ENCODE measurements around the gene LRRC26.

The LRRC26 gene

GRCh38 chr9:137166380-137167229 lies 3.2 kb downstream of the LRRC26 start:
- DNase-seq, result no peak

- no peak for DNase-seq
These were observed 4.5 kb downstream of the LRRC26 start for GRCh38 chr9:137165250-137165836.

- no peak for DNase-seq
These were observed 5.2 kb downstream of the LRRC26 start for GRCh38 chr9:137164370-137165249.

- no peak for DNase-seq
These were observed 6.0 kb downstream of the LRRC26 start for GRCh38 chr9:137163805-137164204.

- peak; percentile 36 for DNase-seq
These were observed 6.5 kb downstream of the LRRC26 start for GRCh38 chr9:137163365-137163715.

- peak; percentile 41 for DNase-seq
These were observed 7.1 kb downstream of the LRRC26 start for GRCh38 chr9:137162505-137163364.

GRCh38 chr9:137161558-137162486 lies 8.0 kb downstream of the LRRC26 start:
- DNase-seq, result peak; percentile 6

- peak; percentile 62 for DNase-seq
These were observed 8.9 kb downstream of the LRRC26 start for GRCh38 chr9:137160716-137161557.

GRCh38 chr9:137160054-137160425 lies 9.8 kb downstream of the LRRC26 start:
- DNase-seq, result no peak

- DNase-seq, result no peak
These were observed 10.5 kb downstream of the LRRC26 start for GRCh38 chr9:137159105-137160053.

- peak; percentile 55 for DNase-seq
These were observed 11.2 kb downstream of the LRRC26 start for GRCh38 chr9:137158625-137159024.

- no peak for DNase-seq
These were observed 12.0 kb downstream of the LRRC26 start for GRCh38 chr9:137157618-137158415.

- peak; percentile 26 for DNase-seq
These were observed 13.1 kb downstream of the LRRC26 start for GRCh38 chr9:137156567-137157375.

GRCh38 chr9:137152844-137153405 lies 16.9 kb downstream of the LRRC26 start:
- DNase-seq, result no peak

- DNase-seq, result peak; percentile 88
These were observed 19.0 kb downstream of the LRRC26 start for GRCh38 chr9:137150617-137151457.
